HG02623 (cell line): ENCODE measurements around the gene TRPV6.

ENCODE experiments used
- ATAC-seq: cut with Tn5 transposase; IDR thresholded peaks from one replicate; pipeline ENCODE4 v1.9.1; 2021; ENCODE audit warnings: moderate library complexity; ENCODE audit not compliant: unreplicated experiment

Gene TRPV6

GRCh38 chr7:142886866-142887265 lies 1.3 kb upstream of the TRPV6 start:
- ATAC-seq = no peak

GRCh38 chr7:142884286-142884640 lies 1.3 kb downstream of the TRPV6 start:
- ATAC-seq = no peak

GRCh38 chr7:142883571-142884285 lies 1.8 kb downstream of the TRPV6 start:
- ATAC-seq = no peak

- ATAC-seq = no peak
Measured at GRCh38 chr7:142883145-142883544, 2.4 kb downstream of the TRPV6 start.

GRCh38 chr7:142882338-142882678 lies 3.2 kb downstream of the TRPV6 start:
- no peak for ATAC-seq

- ATAC-seq = no peak
Measured at GRCh38 chr7:142881586-142882337, 3.8 kb downstream of the TRPV6 start.

GRCh38 chr7:142880876-142881505 lies 4.6 kb downstream of the TRPV6 start:
- peak; percentile 58 for ATAC-seq

GRCh38 chr7:142879060-142879459 lies 6.5 kb downstream of the TRPV6 start:
- no peak for ATAC-seq

- no peak for ATAC-seq
Measured at GRCh38 chr7:142878315-142878714, 7.2 kb downstream of the TRPV6 start.

- ATAC-seq = no peak
Measured at GRCh38 chr7:142876991-142877910, 8.3 kb downstream of the TRPV6 start.

GRCh38 chr7:142876236-142876960 lies 9.1 kb downstream of the TRPV6 start:
- no peak for ATAC-seq

- ATAC-seq = no peak
Measured at GRCh38 chr7:142875456-142875855, 10.1 kb downstream of the TRPV6 start.

- ATAC-seq = no peak
Measured at GRCh38 chr7:142874837-142875236, 10.7 kb downstream of the TRPV6 start.

GRCh38 chr7:142874409-142874808 lies 11.1 kb downstream of the TRPV6 start:
- ATAC-seq = no peak

GRCh38 chr7:142873871-142874270 lies 11.7 kb downstream of the TRPV6 start:
- ATAC-seq = no peak

- ATAC-seq = no peak
Measured at GRCh38 chr7:142873281-142873784, 12.2 kb downstream of the TRPV6 start.

GRCh38 chr7:142872106-142872675 lies 13.4 kb downstream of the TRPV6 start:
- ATAC-seq = no peak

GRCh38 chr7:142871260-142872105 lies 14.1 kb downstream of the TRPV6 start:
- no peak for ATAC-seq
